Thyroid gland (tissue), 4 donors: ENCODE results near the gene APOH. TPM values are rescaled to one million over a fixed set of nuclear protein-coding genes. Genes with fewer than 3 reads are reported as not detected.

Experiments used
- DNase-seq, 2 donors: peaks; one replicate each; pipeline ENCODE4 v3.0.0-alpha.2; 2019
- H3K27ac ChIP-seq, 3 donors: fragments of 200-600 bp; sonication (generic); 1 replicate in 2 of 3; 2 replicates in 1 of 3; pipeline ENCODE4 v1.5.1; 2016 to 2019; ENCODE audit warnings: mild to moderate bottlenecking in 1 of 3, moderate library complexity in 1 of 3
- H3K27me3 ChIP-seq: fragments of 200-600 bp; sonication (generic); one replicate; pipeline ENCODE4 v1.5.1; 2019
- H3K36me3 ChIP-seq, 2 donors: fragments of 200-600 bp; sonication (generic); one replicate each; pipeline ENCODE4 v1.5.1; 2016 to 2019
- H3K4me1 ChIP-seq, 2 donors: fragments of 200-600 bp; sonication (generic); one replicate each; pipeline ENCODE4 v1.5.1; 2017 to 2019
- H3K4me3 ChIP-seq, 3 donors: fragments of 200-600 bp; sonication (generic); replicated peaks in 1 of 3; 1 replicate in 2 of 3; 2 replicates in 1 of 3; pipeline ENCODE4 v1.5.1; 2016; ENCODE audit warnings: mild to moderate bottlenecking in 1 of 3
- H3K9me3 ChIP-seq: fragments of 200-600 bp; sonication (generic); one replicate; pipeline ENCODE4 v1.5.1; 2017
- POLR2A ChIP-seq, 2 donors: fragments of 450-650 bp; IDR thresholded peaks; one replicate each; pipeline ENCODE4 v1.6.1; 2017; ENCODE audit warnings: antibody characterized with exemption in 2 of 2, mild to moderate bottlenecking in 2 of 2, moderate library complexity in 1 of 2
- WGBS, 2 donors: methylation state at CpG; one replicate each; pipeline ENCODE4 v1.1.5; 2017; 5-methylcytosine and 5-hydroxymethylcytosine counted together
- intact Hi-C: fragments of 100-400 bp; cut with DNase I; formaldehyde crosslinking; loops from one replicate; pipeline ENCODE4 v1.15.1; 2023
- total RNA-seq, 4 donors: library from RNA; depleted of rRNA; stranded (reverse); fragments of >200 nt; gene quantifications; one replicate each; pipeline ENCODE4 v1.2.3, GENCODE V29; 2016
- TF ChIP-seq, protein P1 (sequence below), 6 experiments: fragments of 200-600 bp in 3 of 6; fragments of 450-650 bp in 3 of 6; sonication (generic) in 3 of 6; IDR thresholded peaks; one replicate each; pipeline ENCODE4 v1.5.1; 2016 to 2019; ENCODE audit warnings: antibody characterized with exemption in 6 of 6, mild to moderate bottlenecking in 2 of 6, inconsistent platforms in 1 of 6, moderate library complexity in 1 of 6

APOH gene
- total RNA-seq, 4 donors from 2014 or later: not detected

DNA sequence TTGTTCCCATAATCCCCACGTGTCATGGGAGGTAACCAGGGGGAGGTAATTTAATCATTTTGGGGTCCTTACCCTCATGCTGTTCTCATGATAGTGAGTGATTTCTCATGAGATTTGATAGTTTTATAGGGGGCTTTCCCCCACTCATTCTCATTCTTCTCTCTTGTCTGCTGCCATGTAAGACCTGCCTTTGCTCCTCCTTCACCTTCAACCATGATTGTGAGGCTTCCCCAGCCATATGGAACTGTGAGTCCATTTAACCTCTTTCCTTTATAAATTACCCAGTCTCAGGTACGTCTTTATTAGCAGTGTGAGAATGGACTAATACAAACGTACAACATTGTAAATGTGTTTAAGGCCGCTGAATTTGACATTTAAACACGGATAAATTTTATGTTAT is 35.5 kb upstream of the APOH start:
- intact Hi-C loops: no loop called here

DNA sequence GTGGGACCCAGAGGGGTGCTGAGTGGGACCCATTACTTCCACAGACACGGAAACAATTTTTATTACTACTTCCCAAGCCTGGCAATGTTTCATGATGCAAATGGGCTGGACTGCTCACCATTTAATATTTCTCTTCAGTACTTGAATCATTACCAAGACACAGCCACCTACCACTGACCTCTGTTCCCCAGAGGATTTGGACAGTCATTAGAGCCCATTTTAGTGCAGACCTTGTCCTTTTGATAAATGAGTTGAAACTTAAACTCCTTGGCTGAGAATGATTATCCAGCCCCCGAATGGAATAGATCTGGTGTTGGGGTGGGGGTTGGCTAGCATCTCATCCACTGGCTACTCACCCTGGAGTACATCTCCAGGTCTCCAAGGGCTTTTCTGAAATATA is 33.6 kb upstream of the APOH start:
- intact Hi-C loops: no loop called here
- no peak for TF ChIP-seq POLR2A (IDR thresholded peaks at IDR 0.05)
- TF ChIP-seq, protein P1, sequence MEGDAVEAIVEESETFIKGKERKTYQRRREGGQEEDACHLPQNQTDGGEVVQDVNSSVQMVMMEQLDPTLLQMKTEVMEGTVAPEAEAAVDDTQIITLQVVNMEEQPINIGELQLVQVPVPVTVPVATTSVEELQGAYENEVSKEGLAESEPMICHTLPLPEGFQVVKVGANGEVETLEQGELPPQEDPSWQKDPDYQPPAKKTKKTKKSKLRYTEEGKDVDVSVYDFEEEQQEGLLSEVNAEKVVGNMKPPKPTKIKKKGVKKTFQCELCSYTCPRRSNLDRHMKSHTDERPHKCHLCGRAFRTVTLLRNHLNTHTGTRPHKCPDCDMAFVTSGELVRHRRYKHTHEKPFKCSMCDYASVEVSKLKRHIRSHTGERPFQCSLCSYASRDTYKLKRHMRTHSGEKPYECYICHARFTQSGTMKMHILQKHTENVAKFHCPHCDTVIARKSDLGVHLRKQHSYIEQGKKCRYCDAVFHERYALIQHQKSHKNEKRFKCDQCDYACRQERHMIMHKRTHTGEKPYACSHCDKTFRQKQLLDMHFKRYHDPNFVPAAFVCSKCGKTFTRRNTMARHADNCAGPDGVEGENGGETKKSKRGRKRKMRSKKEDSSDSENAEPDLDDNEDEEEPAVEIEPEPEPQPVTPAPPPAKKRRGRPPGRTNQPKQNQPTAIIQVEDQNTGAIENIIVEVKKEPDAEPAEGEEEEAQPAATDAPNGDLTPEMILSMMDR (IDR thresholded peaks at IDR 0.05): no peak

More for the DNA sequence above, 35.5 kb upstream of the APOH start:
- Histone ChIP-seq H3K9me3 (no peaks in the 10 kb centered on the region), H3K4me3 (no peak overlapping the region), H3K27ac (no peak overlapping the region), H3K27me3 (no peaks in the 10 kb centered on the region), H3K36me3 (no peaks in the 10 kb centered on the region), H3K4me1 (no peaks in the 10 kb centered on the region)
- DNase-seq: no peak
- TF ChIP-seq, protein P1 (IDR thresholded peaks at IDR 0.05): no peak
- TF ChIP-seq POLR2A (IDR thresholded peaks at IDR 0.05): no peak
- 91 to 97% methylated on average over 5 of the region's 5 CpGs for WGBS, 2 donors

DNA sequence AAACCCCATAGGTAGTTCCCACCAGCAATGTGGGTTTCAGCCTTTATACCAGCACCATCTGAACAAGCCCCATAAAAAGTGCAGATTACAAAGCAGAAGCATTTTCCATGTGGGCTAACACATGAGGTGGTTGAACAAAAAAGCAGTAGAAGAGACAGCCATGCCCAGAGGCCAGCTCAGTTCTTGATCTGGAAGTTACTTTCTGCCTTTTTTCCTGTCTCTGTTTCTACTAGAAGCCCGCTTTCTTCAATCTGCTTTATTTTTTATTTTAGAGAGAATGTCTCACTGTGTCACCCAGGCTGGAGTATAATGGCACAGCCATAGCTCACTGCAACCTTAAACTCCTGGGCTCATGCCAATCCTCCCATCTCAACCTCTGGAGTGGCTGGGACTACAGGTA is 31.5 kb upstream of the APOH start:
- TF ChIP-seq, protein P1 (IDR thresholded peaks at IDR 0.05): no peak
- intact Hi-C loops: no loop called here
- 63 to 97% methylated on average over 1 of the region's 1 CpG for WGBS, 2 donors

More for the DNA sequence above, 33.6 kb upstream of the APOH start:
- WGBS, 2 donors: 67 to 72% methylated on average over 2 of the region's 2 CpGs
- no peak for DNase-seq
- no peaks in the 10 kb centered on the region for H3K27me3 ChIP-seq
- H3K36me3 ChIP-seq: no peaks in the 10 kb centered on the region
- H3K4me3 ChIP-seq: no peak overlapping the region
- H3K4me1 ChIP-seq: no peaks in the 10 kb centered on the region
- no peaks in the 10 kb centered on the region for H3K9me3 ChIP-seq
- H3K27ac ChIP-seq: no peak overlapping the region

DNA sequence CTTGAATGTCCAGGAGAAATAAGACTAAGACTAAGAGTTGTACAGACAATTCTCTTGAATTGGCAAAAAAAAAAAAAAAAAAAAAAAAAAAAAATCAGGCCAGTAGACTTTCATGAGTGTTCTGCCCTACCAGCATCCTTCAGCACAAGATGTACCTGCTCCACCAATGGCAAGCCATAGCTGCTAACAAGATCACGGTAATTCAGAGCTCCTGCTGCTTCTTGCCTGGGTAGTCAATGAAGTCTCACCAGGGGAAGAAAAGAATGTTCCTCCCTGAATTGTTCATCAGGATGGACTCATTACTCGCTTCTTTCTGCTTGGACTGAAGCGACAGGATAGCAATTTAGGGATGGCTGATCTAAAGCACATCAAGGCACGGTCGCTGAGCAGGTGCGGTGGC is 31.1 kb upstream of the APOH start:
- TF ChIP-seq POLR2A (IDR thresholded peaks at IDR 0.05): no peak
- TF ChIP-seq, protein P1 (IDR thresholded peaks at IDR 0.05): no peak
- Histone ChIP-seq H3K4me3 (no peak overlapping the region), H3K27me3 (no peaks in the 10 kb centered on the region), H3K9me3 (no peaks in the 10 kb centered on the region), H3K27ac (no peak overlapping the region), H3K4me1 (no peaks in the 10 kb centered on the region), H3K36me3 (no peaks in the 10 kb centered on the region)
- no peak for DNase-seq
- intact Hi-C loops: no loop called here
- WGBS, 2 donors: 85 to 89% methylated on average over 6 of the region's 6 CpGs

More for the DNA sequence above, 31.5 kb upstream of the APOH start:
- H3K4me1 ChIP-seq: no peaks in the 10 kb centered on the region
- no peak overlapping the region for H3K4me3 ChIP-seq
- no peaks in the 10 kb centered on the region for H3K9me3 ChIP-seq
- DNase-seq: peak in 1 of 2 donors; percentile 5
- H3K36me3 ChIP-seq: no peaks in the 10 kb centered on the region
- no peaks in the 10 kb centered on the region for H3K27me3 ChIP-seq
- no peak overlapping the region for H3K27ac ChIP-seq

DNA sequence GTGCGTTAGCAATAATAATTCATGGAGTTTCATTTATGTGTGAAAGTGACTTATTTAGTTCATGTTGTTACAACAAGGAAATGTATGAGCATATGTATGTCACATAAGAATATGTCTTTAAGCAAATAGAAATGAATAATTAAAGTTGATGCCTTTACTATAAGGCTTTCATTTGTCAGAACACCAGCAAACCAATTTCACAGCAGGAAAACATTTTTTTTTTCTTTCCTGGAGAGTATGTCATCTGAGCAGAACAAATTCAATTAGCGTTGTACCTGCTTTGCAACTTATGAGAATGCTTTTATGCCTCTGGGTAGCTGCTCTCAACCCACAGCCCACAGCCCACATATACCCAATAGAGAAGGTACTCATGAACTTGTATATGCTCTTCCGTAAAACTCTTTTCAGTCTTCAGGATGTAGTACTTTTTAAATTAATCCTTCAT is 26.3 kb upstream of the APOH start:
- 73 to 85% methylated on average over 3 of the region's 3 CpGs for WGBS, 2 donors
- TF ChIP-seq POLR2A (IDR thresholded peaks at IDR 0.05): no peak
- TF ChIP-seq, protein P1 (IDR thresholded peaks at IDR 0.05): no peak
- H3K4me3 ChIP-seq: no peak overlapping the region
- H3K9me3 ChIP-seq: no peaks in the 10 kb centered on the region
- H3K27me3 ChIP-seq: no peaks in the 10 kb centered on the region
- DNase-seq: no peak
- intact Hi-C loops: loop anchor here (2.0 to 10.0 kb wide), 2 partner anchors 311 to 419 kb away; no protein-coding TSS in a partner anchor
- no peaks in the 10 kb centered on the region for H3K4me1 ChIP-seq
- no peaks in the 10 kb centered on the region for H3K36me3 ChIP-seq
- H3K27ac ChIP-seq: no peak overlapping the region
